Ramos (cell line): ENCODE results near the gene SH3BP1.

Source experiments
- in situ Hi-C: fragments of 300-500 bp; cut with MboI; formaldehyde crosslinking; loops from one replicate; pipeline ENCODE4 v1.14.3; 2022; ENCODE audit warnings: low sequenced_read_pairs; ENCODE audit not compliant: unreplicated experiment

The SH3BP1 gene

DNA sequence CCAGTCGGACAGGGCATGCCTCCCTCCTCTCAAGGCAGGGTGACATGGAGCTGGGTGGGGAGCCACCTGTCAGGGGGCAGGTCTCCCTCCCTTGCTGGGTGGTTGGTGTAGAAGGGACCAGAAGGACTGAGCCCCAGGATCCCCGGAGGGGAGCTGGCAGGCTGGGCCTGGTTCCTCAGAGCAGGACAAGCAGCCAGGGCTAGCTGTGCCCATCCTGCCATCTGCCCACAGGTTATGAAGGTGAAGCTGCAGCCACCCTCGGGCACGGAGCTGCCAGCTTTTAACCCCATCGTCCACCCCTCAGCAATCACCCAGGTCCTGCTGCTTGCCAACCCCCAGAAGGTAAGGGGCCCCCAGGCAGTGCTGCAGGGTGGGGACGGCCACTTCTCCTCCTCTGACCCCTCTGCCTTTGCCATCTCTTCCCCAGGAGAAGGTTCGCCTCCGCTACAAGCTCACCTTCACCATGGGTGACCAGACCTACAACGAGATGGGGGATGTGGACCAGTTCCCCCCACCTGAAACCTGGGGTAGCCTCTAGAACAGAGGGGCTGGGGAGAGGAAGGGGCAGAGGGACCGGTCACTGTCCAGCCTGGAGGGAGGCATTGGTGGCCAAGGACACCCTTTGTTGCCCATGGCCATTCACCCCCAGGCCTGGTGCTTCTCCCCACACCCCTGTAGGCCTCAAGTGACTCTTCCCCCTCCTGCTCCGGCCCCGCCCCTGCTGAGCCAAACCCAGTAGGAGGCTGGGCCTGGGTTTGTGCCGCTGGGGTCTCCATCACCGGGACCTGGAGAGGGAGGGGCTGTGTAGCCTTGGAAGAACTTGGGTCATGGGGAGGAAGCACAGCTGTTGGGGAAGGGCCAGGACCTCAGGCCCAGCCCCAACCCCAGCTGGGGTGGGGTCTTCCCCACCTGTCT is 7.0 kb upstream of the SH3BP1 start:
- in situ Hi-C loops: no loop called here

DNA sequence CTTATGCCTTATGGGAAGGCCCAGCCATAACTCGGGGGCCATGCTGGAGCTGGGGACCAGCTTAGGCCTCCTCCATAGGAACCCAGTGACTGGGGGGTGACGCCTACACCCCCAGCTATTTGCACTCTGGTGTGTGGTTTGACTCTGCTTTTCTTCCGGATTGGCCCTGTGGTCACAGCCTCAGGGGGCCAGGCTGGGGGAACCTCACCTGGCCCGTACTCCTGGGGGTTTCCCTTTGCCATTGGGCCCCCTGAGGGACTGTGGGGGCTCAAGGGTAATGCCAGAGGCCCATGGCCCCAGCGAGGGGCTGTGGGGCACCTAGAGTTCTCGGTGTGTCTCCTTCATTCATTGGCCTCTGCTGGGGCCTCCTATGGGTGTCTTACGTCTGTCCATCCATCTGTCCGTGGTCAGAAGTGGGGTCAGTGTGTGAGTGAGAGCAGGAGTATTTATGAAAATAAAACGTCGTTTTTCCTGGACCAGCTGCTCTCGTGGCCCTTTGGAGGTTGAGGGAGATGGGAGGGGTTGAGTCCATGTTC is 6.3 kb upstream of the SH3BP1 start:
- in situ Hi-C loops: no loop called here

DNA sequence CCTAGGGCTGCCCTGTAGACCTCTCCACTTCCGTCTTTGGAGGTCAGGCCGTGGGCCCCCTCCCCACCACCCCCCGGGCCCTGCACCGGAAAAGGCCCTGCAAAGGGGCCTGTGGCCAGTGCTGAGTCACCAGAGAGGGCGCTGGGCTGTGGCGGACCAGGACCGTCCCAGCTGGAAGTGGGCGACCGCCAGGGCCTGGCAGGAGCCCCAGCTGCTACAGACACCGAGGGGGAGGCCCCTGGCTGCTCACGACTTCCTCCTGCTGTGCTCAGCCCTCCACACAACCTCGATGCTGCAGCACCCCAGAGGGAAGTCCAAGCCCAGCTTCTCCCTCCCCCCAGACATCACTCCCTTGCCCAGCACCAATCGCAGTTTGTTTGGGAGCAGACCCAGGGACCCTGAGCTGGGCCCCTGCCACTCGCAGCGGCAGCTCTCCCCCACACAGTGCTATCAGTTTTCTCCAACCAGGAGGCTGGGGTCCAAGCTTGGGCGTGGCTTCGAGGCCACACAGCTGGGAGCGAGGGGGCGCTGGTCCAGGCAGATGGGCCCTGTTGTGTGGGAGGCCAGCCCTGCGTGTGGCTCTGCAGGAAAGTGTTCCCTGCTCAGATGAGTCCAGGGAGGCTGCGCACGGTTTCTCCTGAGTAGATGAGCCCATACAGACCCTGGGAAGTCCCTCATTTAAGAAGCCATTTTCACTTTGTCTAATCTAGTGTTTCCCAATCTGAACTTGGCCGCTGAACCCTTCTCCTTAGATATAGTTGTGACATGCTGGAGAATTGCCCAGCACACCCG is 5.6 kb upstream of the SH3BP1 start:
- in situ Hi-C loops: no loop called here

DNA sequence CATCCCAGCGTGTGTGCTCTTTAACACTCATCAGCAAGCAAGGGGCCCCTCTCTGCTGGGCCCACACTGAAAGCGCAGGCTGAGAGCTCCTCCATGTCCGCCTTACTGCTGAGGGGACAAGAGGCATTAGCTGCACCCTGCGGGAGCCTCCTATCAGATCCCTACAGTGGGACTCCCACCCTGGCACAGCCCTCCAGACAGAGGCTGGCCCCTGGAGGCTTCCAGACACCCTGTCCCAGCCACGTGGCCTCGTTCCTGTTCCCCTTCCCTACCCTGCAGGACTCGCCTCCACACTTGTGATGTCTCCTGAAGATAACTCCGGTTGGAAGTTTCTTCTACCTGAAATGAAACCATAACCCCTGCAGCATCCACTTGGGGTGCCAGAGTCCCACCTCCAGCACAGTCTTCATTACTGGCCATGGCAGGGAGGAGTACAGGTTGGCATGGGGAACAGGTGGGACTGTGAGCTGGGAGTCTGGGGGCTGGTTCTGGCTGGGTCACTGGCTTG is 5.0 kb upstream of the SH3BP1 start:
- in situ Hi-C loops: no loop called here

DNA sequence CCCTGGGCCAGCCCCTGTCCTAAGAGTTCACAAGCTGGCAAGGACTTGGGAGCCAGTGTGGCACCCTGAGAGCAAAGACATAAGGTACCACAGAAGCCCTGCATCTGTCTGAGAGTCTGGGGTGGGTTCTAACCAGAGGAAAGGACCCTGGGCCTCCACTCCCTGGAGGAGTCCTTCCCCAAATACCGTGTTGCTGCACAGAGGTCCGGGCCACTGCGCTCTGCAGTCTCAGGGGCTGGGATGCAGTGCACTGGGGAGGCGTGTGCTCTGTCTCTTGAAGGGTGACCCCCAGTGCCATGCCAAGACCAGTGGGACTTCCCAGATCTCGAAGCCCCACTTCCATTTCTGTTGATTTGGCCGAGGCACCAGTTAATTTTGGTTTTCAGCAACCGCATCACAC is 4.3 kb upstream of the SH3BP1 start:
- in situ Hi-C loops: no loop called here

DNA sequence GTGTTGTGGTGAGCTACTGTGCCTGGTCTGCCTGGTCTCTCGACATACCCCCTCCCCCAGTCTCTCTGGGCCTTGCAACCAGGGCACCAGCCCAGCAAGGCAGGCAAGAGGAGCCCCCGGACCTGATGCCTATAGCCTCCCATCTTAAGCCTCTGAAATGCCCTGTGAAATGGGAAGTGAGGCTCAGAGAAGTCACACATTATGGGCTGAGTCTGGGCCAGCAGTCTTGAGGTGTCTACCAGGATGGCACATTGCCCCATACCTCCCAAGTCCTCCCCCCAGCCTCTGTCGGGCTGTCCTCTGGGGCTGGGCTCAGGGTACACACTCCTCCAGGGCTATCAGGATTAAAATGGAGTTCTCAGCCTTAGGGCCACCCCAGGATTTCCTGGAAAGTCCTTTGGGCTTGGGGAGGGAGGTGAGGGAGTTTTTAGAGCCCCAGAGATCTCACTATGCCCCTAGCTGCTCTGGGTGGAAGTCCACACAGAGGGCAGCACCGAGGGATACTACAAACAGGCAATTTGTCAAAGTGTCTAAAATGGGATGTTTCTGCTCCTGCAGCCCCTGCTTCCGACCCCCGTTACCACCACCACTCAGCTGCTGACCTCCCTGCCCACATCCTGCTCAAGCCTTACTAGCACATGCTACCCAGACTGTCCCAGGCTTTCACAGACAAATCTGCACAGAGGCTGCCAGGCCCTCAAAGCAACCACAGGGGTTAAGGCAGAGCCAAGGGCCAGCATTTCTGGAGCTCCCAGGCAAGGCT is 3.1 kb upstream of the SH3BP1 start:
- in situ Hi-C loops: no loop called here

DNA sequence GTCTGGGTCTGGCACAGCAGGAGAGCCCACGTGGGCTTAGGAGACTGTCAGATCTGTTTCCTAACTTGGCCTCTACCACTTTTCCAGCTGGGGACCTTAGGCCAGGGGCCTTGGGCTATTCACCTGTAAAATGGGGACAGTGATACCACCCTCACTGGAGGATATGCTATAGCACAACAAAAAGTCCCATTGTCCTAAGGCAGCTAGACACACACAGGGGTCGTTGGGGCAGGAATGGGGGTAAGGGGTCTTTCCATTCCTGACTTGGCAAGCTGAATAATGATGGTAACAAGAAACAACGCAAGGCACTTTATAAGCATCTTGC is 2.6 kb upstream of the SH3BP1 start:
- in situ Hi-C loops: no loop called here

DNA sequence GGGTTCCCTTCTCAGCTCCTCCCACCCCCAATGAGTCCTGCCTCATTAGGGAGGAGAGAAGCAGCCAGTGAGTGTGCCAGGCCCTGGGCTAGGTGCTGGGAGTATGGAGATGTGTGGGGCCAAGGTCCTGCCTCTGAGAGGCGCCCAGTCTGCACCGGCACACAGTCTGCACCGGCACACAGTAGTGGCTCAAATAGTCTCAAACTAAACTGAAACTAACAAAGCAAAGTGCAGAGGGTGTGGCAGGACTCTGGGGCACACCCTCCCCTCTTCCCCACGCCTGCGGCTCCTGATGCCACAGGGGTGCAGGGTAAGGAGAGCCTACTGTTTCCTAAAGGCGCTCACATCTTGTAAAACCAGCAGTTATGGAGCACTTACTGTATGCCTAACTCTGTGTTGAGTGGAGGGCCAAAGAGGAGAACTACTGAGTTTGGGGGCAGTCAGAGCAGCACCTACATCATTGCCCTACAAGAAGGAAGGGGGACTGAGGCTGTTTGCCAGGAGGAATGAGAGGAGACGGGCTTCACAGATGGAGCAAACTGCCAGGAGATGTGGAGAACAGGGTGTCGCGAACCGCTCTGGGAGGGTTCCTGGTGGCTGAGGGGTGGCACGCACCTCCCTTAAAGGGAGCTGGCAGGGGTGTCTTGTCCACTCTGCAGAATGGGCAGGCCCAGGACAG is 939 bp upstream of the SH3BP1 start:
- in situ Hi-C loops: no loop called here

DNA sequence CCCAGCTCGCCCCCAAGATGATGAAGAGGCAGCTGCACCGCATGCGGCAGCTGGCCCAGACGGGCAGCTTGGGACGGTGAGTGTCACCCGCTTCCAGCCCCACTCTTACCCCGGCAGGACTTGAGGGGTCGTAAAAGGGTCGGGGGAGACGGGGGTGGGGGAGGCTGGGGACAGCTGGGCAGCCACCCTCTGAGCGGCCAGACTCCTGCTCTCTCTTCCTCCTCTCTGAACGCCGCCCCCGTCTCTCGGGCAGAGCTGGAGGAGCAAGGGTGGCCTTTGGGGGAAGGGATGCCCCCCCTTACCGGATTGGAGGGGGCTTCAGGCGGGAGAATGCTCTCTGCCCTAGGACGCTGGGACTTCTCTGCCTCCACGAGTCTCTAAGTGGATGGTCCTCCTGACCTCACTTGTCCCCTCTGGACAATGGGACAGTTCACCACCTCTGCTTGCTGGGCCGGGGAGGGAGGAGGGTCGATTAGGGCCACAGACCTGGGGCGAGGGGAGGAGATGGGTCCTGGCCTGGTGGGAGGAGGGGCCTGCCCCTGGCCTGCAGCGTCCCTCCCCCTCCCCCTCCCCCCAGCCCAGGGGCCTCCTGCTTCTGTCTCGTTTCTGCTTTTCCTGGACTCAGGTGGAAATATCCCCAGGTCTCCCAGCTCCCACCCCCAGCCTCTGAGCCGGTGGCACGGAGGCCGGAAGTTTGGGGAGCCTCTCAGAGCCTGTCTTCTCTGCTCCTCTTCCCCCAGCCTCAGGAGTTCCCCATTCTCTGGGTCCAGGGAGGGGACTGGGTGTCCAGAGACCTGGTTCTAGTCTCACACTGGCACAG is 512 bp downstream of the SH3BP1 start:
- in situ Hi-C loops: no loop called here

DNA sequence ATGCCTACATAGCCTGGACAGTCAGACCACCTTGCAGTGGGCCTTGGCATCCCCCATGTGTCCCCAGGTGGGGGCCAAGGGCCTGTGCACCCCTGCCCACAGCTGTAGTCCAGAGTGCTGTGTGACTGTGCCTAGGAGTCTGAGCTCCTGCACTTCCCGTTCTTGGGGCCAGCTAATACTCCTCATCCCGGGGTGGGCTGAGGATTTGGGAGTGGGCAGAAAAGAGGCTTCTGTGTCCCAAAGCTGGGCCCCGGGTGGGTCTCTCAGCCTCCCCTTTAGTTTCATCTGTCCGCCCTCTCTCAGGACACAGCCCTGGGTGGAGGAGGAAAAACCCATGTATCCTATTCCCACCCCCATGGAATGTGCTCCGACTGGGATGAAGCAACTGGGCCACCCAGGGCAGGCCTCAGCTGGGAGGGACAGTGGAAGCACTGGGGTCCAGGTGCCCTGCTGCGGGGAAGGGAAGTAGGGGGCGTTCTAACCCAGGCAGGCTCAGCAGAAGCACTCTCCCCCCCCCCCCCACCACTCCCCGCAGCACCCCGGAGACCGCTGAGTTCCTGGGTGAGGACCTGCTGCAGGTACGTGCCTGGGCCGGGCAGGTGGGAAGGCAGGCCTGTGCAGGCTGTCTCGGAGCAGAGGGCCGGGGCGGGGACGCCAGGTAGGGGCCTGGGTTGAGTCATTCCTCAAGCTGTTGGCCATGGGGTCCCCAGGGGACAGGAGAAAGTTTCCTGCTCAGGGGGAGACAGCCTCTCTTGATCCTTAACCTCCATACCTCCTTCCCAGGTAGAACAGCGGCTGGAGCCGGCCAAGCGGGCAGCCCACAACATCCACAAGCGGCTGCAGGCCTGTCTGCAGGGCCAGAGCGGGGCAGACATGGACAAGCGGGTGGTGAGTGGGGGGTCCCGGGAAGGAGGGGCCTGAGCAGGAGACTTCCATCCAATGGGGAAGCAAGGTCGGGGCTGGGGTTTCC is 1.4 kb downstream of the SH3BP1 start:
- in situ Hi-C loops: no loop called here

DNA sequence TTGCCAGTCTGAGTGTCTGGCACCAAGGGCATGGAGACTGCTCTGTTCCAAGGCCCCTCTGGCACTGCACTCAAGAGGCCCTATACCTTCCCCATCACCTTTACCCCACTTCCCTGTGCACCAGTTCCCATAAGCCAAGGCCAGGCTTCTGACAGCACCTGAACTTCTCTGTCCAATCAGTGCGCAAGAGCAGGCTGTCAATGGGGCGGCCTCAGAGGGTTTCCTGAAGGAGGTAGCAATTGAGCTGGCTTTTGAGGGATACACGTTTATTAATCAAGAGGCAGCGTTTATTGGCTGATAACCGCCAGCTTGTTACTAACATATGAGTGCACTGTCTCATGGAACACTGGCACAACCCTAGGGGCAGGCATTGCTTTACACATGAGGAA is 2.1 kb downstream of the SH3BP1 start:
- in situ Hi-C loops: no loop called here

DNA sequence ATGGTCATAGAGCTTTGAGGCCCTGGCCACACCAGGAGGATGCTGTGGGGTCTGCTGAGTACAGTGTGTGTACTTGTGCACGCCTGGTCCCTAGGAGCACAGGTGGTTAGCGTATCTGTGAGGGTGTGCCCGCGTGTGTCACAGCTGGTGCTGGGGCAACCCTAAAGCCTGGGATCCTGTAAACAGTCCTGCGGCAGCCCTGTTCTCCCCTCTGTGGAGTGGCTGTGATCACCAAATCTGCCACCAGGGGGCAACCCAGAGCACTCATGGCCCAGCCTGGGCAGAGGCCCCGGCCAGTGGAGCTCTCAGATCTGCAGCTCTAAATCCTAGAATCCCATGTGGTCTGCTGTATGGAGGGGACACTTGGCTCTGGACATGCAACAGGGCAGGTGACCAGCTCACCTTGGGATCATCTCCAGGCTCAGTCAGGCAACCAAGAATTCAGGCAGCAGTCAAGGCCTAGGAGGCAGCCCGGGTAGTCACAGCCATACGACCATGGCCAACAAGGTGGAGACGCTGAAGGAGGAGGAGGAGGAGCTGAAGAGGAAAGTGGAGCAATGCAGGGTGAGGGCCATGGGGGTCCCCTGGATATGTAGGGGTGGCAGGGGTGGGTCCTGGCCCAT is 3.9 kb downstream of the SH3BP1 start:
- in situ Hi-C loops: no loop called here

DNA sequence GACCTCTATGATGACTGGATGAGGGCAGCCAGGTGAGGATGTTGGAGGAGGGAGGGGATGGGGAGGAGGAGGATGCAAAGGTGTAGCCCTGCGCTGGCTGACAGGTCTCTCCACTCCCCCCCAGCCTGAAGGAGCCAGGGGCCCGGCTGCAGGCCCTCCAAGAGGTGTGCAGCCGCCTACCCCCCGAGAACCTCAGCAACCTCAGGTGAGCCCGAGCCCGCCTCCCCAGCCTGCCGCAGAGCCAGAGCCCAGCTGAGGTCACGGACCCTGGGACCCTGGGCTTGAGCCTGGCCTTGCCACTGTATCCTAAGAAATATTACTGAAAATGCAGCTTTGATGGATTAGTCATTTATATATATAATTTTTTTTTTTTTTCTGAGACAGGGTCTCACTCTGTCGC is 7.8 kb downstream of the SH3BP1 start:
- in situ Hi-C loops: no loop called here

DNA sequence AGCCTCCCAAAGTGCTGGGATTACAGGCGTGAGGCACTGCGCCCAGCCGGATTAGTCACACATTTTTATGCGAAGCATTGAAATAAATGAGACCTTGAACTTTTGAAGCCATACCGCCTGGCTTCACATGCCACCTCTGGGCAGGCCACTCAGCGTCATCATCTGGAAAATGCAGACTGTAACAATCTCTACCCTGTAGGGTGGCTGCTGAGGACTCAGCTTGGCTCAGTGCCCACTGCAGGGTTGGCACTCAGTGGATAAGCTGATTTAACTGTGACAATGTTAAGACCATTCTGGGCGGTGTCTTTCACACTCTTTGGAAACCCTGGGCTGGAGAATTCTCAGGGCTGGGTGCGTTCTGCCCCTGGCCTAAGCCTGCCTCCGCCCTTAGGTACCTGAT is 8.5 kb downstream of the SH3BP1 start:
- in situ Hi-C loops: no loop called here

DNA sequence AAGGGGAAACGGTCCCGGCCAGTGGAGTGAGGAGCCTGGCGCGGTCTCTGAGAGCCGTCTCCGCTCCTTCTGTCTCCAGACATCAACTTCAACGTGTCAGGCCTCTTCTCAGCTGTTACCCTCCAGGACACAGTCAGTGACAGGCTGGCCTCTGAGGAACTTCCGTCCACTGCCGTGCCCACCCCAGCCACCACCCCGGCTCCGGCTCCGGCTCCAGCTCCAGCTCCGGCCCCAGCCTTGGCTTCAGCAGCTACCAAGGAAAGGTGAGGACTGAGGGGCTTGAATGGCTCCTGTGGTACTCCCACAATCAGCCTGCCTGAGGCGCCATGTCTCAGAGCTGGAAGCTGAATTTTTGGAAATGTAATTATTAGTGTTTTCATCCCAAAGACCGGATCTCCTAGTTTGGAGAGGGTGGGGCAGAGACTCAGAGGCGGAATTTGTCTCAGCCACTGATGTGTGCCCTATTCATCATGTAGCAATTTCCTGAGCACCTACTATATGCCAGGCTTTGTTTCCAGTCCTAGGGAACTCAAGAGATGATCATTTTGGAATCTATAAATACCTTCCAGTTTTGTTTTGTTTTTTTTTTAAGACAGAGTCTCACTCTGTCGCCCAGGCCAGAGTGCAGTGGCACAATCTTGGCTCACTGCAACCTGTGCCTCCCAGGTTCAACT is 11.1 kb downstream of the SH3BP1 start:
- in situ Hi-C loops: no loop called here

DNA sequence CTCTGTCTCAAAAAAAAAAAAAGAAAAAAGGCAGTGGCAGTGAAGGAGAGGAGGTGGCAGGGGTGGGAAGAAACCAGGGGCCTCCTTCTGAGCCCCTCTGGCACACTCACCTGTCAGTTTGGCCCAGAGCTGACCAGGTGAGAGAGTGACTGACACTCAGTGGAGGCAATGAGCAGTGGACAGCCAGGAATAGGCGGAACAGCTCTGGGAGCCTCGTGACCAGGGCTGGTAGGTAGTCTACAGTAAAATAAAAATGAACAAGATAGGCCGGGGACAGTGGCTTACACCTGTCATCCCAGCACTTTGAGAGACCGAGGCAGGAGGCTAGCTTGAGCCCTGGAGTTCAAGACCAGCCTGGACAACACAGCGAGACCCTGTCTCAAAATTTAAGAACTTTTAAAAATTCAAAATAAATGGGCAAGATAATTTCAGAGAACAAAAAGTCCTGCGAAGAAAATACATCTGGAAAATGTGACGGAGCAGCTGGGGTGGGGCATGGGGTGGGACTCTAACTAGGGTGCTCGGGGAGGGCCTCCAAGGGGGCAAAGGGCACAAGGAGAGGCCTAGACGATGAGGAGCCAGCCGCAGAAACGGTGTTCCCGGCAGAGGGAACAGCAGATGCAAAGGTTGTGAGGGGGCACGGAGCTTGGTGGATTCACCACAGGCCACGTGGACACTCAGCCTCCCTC is 15.2 kb downstream of the SH3BP1 start:
- in situ Hi-C loops: no loop called here

DNA sequence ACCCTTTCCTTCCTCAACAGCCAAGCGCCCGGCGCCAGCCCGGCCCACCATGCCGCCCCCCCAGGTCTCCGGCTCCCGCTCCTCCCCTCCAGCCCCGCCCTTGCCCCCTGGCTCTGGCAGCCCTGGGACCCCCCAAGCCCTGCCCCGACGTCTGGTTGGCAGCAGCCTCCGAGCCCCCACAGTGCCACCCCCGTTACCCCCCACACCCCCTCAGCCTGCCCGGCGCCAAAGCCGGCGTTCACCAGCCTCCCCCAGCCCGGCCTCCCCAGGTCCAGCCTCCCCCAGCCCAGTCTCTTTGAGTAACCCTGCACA is 15.7 kb downstream of the SH3BP1 start:
- in situ Hi-C loops: no loop called here
